Measurements from ENCODE around the gene SDR39U1. TPM values are rescaled to one million over a fixed set of nuclear protein-coding genes. Genes with fewer than 3 reads are reported as not detected.

Gene SDR39U1
- total RNA-seq, 2 donors from 2014 or later = 49.2 to 55.1 TPM

DNA sequence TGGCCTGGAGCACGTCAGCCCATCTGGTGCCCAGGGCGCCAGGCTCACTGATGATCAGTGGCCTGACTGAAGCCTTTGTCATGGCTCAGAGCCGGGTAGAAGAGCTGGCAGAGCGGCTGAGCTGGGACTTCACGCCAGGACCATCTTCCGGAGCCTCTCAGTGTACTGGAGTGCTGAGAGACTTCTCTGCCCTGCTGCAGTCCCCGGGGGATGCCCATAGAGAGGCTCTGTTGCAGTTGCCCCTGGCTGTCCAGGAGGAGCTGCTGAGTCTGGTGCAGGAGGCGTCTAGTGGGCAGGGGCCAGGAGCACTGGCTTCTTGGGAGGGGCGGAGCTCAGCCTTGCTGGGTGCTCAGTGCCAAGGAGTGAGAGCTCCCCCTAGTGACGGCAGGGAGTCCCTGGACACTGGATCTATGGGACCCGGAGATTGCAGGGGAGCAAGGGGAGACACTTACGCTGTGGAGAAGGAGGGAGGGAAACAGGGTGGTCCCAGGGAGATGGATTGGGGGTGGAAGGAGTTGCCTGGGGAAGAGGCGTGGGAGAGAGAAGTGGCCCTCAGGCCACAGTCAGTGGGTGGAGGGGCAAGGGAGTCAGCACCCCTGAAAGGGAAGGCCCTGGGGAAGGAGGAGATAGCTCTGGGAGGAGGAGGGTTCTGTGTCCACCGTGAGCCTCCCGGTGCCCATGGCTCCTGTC, 10.9 kb downstream of the SDR39U1 start:
- Histone ChIP-seq H3K4me1 (peaks cover 0 to 42% of the 10 kb centered on the region in 2 donors), H3K9me3 (no peaks in the 10 kb centered on the region), H3K36me3 (peaks cover 30% of the 10 kb centered on the region)

DNA sequence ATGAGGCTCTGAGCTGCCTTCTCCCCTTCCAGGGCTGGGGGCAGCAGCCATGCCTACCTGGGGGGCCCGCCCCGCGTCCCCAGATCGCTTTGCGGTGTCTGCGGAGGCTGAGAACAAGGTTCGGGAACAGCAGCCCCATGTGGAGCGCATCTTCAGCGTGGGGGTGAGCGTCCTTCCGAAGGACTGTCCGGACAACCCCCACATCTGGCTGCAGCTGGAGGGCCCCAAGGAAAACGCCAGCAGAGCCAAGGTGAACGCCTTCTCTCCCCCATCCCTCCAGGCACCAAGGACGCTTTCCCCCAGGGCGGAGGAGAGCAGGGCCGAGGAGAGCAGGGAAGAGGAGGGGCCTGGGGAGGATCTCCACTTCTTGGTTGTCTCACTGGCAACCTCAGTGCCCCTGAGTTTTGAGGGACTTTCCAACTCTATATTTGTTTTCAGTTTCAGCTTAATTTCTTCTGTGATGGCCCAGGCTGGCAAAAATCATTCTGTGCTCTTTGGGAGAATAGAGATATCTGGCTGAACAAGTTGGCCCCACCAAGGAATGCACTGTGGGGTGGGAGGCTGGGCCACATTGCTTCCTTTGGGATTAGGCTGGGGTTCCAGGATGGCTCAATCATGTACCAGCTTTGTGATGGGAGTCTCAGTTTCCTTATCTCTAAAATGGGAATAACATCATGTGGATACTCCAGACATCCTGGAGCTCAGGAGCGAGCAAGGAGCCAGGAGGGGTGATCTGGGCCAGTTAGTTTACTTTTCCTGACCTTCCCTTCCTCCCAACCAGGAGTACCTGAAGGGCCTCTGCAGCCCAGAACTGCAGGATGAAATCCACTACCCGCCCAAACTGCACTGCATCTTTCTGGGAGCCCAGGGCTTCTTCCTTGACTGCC, 11.7 kb downstream of the SDR39U1 start:
- H3K27ac ChIP-seq = peak overlapping the region; percentile 93 to 96
- peak overlapping the region; percentile 67 to 76 for H3K4me3 ChIP-seq
- H3K36me3 ChIP-seq = peaks cover 22% of the 10 kb centered on the region
- peaks cover 0 to 39% of the 10 kb centered on the region in 2 donors for H3K4me1 ChIP-seq
- H3K27me3 ChIP-seq = no peaks in the 10 kb centered on the region
- no peaks in the 10 kb centered on the region for H3K9me3 ChIP-seq
- DNase-seq (ENCODE audit: low spot score) = peak; percentile 61
- TF ChIP-seq, protein P1, sequence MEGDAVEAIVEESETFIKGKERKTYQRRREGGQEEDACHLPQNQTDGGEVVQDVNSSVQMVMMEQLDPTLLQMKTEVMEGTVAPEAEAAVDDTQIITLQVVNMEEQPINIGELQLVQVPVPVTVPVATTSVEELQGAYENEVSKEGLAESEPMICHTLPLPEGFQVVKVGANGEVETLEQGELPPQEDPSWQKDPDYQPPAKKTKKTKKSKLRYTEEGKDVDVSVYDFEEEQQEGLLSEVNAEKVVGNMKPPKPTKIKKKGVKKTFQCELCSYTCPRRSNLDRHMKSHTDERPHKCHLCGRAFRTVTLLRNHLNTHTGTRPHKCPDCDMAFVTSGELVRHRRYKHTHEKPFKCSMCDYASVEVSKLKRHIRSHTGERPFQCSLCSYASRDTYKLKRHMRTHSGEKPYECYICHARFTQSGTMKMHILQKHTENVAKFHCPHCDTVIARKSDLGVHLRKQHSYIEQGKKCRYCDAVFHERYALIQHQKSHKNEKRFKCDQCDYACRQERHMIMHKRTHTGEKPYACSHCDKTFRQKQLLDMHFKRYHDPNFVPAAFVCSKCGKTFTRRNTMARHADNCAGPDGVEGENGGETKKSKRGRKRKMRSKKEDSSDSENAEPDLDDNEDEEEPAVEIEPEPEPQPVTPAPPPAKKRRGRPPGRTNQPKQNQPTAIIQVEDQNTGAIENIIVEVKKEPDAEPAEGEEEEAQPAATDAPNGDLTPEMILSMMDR (IDR thresholded peaks at IDR 0.05) = no peak

More for the DNA sequence above, 10.9 kb downstream of the SDR39U1 start:
- Histone ChIP-seq H3K4me3 (peak overlapping the region; percentile 67 to 76), H3K27me3 (no peaks in the 10 kb centered on the region), H3K27ac (peak overlapping the region; percentile 93 to 96)
- TF ChIP-seq, protein P1 (IDR thresholded peaks at IDR 0.05) = peak; percentile 81 to 91
- DNase-seq (ENCODE audit: low spot score) = peak; percentile 90

DNA sequence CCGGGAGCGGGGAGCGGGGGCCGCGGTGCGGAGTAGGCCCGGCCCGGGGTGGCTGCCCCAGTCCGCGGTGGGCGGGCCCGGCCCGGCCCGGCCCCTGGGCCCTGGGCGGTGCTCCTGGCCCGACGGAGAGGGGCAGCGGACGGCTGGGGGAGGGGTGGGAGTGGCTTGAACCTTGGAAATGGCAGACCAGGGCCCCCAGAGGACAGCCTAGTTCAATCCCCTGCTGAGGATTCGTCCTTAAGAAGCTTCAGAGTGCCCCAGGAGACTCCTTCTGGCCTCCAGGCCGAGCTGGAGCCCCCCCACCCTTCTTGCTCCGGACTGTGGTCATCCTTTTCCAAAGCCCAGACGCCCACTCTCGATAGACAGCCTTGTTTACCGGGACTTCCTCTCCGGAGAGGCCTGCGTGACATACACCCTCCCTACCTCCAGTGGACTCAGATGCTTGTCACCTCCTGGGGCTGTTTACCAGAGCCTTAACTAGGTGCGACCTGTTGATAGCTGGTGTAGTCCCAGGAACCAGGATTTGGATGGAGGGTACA, 12.4 kb downstream of the SDR39U1 start:
- no peaks in the 10 kb centered on the region for H3K9me3 ChIP-seq
- peaks cover 0 to 44% of the 10 kb centered on the region in 2 donors for H3K4me1 ChIP-seq
- DNase-seq (ENCODE audit: low spot score) = peak; percentile 86
- peak overlapping the region; percentile 93 to 96 for H3K27ac ChIP-seq
- TF ChIP-seq, protein P1 (IDR thresholded peaks at IDR 0.05) = no peak
- peak overlapping the region; percentile 67 to 76 for H3K4me3 ChIP-seq
- H3K36me3 ChIP-seq = peaks cover 20% of the 10 kb centered on the region
- H3K27me3 ChIP-seq = no peaks in the 10 kb centered on the region

DNA sequence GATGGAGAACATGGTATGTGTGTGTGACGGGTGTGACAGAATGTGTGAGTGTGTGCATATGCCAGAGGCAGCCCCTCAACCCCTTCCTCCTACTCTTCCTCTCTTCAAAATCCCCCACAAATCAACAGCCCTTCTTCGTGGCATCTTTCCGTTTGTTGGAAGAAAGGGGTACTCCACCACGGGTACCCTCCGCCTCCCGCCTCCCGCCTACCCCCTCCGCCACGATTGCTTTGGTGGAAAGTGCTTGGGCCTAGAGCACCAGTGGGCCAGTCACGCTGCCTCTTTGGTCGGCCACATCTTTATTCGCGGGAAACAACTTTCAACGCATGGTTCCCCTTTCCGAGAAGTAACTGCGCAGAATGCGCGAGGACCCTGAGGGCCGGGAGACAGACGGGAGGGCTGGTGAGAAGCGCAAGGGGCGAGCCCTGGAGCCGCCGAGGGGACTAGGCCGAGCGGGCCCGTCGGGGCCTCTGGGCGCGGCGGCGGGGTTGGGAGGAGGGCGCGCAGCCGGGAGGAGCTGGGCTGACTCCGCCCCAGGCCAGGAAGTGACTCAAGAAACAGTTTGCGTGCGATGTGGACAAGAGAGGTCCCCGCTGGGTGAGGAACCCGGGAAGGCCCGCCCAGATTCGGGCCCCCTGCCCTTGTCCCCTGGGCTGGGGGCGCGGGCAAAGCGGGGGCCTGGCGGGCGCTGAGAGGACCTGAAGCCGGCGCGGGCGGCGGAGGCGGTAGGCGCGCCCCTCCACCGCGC, 13.0 kb downstream of the SDR39U1 start, which contains the start of the genes CBLN3 and KHNYN:
TSS of gene CBLN3 (minus strand) at position 274 of the 748 bp plus-strand sequence. CDS start 614 bp downstream, outside the sequence.
TSS of gene KHNYN (plus strand) at position 560 of the 748 bp plus-strand sequence. CDS start 777 bp downstream, outside the sequence.
- Histone ChIP-seq H3K27me3 (no peaks in the 10 kb centered on the region), H3K4me3 (peak within 1 kb of the TSS; percentile 67 to 76), H3K9me3 (no peaks in the 10 kb centered on the region), H3K4me1 (peaks cover 0 to 44% of the 10 kb centered on the region in 2 donors), H3K36me3 (peaks cover 20% of the 10 kb centered on the region), H3K27ac (peak within 1 kb of the TSS; percentile 93 to 96)
- DNase-seq (ENCODE audit: low spot score) = peak; percentile 93
- TF ChIP-seq, protein P1 (IDR thresholded peaks at IDR 0.05) = no peak
